Lung microvascular endothelial cell (primary cell): Measurements from ENCODE around the gene TMEM134. TPM values are rescaled to one million over a fixed set of nuclear protein-coding genes. Genes with fewer than 3 reads are reported as not detected.
A peak's percentile ranks its signal among the peaks of the same experiment; 100 is the strongest.

Experiments
- DNase-seq, 2 donors: peaks; one replicate each; pipeline versions ENCODE4 v3.0.0 to v3.0.0-alpha.2; 2010; ENCODE audit warnings: low read depth in 2 of 2
- total RNA-seq: library from RNA; depleted of rRNA; stranded (reverse); fragments of >200 nt; gene quantifications from 2 replicates; pipeline ENCODE4 v1.2.1, GENCODE V29; 2014

The TMEM134 gene
- total RNA-seq, 1 donor from 2014 or later = 16.1 TPM

DNA sequence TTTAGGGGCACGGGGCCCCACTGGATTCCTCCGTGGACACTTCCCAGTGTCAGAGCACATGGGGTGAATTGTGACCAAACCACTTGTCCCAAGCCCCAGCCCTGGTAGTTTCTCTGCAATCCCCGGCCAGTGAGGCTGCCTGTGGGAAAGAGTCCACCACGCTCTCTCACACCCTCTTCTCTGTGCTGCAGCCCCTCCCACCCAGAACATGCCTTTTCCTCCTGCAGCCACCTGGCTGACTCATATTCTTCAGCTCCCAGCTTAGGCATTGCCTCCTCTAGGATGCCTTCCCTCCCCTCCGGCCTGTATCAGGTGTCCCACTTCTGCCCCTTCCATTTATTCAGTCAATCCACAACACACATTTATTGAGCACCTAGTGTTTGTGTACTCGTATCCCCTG lies 46.2 kb downstream of the TMEM134 start:
- DNase-seq = no peak

DNA sequence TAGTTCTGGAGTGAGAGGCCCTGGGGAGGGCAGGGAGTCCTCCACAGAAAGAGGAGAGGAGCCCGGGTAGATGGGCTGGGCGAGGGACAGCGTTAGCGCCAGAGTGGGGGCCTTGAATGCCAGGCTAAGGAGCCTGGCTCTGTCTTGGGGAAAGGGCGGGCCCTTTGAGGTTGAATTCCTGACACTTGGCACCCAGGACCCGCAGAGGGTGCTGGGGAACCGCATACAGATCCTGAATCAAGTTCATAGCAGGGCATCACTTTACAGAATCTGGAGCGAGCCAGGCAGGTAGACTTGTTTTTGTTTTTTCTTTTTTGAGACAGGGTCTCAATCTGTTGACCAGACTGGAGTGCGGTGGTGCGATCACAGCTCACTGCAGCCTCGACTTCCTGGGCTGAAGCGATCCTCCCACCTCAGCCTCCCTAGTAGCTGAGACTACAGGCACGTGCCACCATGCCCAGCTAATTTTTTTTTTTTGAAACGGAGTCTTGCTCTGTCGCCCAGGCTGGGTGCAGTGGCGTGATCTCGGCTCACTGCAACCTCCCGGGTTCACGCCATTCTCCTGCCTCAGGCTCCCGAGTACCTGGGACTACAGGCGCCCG lies 47.5 kb downstream of the TMEM134 start:
- no peak for DNase-seq

DNA sequence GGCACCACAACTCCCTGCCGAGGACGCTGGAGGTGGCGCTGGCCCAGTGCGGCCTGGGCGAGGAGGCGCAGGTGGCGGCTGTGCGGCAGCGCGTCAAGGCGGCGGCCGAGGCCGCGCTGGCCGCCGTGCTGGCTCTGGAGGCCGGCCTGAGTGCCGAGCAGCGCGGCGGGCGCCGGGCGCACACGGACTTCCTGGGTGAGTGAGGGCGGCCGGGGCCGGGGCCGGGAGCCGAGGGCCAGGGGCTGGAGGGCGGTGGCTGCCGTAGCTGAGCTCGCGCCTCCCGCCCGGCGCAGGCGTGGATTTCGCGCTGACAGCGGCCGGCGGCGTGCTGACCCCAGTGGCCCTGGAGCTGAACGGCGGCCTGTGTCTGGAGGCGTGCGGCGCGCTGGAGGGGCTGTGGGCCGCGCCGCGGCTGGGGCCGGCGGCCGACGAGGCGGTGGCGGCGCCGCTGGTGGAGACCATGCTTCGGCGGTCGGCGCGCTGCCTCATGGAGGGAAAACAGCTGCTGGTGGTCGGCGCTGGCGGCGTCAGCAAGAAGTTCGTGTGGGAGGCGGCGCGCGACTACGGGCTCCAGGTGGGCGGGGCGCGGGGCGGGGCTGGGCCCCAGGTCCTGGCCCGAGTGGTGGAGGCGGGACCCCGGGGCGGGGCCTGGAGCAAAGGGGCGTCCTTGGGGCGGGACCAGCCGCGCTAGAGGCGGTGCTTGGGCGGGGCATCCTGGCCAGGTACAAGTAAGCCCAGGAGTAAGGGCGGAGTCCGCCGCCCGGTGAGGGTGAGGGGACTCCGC lies 48.2 kb downstream of the TMEM134 start:
- DNase-seq = peak; percentile 90 to 94

DNA sequence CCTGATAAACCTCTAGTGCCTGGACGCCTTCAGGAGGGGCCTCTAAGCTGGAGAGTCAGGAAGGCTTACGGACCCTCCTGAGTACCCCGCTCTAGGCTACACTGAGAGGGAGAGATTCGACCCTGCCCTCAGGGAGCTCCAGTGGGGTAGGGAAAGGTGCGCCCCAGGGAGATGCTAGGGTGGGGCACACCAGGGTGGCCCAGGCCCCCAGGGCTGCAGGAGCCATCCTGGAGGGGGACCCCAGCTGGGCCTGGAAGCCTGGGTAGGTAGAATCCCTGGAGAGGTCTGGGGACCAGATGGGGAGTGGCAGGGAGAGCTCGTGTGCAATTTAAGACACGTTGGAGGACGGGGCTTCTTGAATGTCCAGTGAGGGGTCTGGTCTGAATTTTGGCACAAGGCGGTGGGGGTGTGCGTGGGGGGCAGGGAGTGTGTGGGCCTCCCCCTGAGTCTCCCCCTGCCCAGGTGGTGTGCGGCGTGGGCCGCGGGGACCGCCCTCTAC lies 48.9 kb downstream of the TMEM134 start:
- no peak for DNase-seq

DNA sequence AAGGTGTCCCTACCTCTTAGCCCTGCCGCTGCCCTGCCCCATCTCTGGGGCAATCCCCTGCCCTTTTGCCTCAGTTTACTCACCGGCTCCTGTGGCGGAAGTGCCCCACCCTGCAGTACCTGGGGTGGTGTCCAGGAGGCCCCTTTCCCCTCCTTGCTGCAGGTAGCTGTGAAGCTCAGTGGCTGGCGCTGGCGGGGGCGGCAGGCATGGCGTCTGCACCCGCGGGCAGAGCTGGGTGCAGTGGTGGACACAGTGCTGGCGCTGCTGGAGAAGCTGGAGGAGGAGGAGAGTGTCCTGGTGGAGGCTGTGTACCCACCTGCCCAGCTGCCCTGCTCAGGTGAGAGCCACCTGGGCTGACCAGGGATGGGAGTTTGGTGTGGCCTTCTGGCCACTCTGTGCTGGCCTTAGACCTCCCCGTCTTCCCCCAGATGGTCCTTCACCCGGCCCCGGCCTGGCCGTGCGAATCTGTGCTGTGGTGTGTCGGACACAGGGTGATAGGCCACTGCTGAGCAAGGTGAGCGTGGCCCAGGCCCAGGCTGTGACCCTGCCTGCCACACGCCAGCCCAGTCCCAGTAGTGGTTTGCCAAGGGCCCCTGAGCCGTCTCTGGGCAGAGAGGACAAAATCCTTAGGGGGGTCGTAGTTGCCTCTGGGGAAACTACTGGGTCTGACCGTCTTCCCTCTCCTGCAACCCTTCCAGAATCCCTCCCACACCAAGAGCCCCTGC lies 49.6 kb downstream of the TMEM134 start:
- DNase-seq = no peak

DNA sequence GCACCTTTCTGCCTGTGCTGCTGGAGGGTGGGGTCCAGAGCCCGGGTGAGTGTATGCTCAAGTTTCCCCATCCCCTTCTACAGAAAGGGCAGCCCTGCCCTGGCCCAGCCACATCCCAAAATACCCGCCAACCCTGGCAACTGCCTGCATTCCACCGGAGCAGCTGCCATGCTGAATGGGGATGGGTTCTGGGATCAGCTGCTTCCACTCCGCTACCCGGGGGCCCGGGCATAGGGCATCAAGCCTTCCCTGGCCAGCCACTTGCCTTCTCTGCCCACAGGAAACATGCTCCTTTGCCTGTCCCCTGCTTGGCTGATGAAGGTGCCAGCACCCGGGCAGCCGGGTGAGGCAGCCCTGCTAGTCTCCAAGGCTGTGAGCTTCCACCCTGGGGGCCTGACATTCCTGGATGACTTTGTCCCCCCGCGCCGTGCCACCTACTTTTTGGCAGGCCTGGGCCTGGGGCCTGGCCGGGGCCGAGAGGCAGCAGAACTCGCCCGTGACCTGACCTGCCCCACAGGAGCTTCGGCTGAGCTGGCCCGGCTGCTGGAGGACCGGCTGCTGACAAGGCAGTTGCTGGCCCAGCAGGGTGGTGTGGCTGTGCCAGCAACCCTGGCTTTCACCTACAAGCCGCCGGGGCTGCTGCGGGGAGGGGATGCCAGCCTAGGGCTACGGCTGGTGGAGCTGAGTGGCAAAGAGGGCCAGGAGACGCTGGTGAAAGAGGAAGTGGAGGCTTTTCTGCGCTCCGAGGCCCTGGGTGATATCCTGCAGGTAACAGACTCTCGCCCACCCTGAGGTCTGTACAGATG lies 50.4 kb downstream of the TMEM134 start:
- DNase-seq = no peak

DNA sequence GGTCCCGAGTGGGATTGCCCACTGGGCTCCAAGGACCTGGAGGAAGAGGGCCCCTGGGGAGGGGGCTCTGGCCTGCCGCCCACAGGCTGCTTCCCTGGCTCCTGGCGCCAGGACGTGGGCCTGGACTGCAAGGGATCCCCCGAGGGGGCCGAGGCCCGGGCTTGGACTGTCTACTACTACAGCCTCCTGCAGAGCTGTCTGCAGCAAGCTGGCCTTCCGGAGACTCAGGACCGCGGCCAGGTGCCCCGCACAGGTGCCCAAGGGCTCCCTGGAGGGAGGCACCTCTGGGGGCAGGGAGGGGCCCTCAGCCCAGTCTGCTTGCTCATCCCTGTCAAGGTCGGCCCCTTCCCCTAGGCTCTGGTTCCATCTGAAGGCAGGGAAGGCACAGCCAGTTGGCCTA lies 51.6 kb downstream of the TMEM134 start:
- DNase-seq = no peak

DNA sequence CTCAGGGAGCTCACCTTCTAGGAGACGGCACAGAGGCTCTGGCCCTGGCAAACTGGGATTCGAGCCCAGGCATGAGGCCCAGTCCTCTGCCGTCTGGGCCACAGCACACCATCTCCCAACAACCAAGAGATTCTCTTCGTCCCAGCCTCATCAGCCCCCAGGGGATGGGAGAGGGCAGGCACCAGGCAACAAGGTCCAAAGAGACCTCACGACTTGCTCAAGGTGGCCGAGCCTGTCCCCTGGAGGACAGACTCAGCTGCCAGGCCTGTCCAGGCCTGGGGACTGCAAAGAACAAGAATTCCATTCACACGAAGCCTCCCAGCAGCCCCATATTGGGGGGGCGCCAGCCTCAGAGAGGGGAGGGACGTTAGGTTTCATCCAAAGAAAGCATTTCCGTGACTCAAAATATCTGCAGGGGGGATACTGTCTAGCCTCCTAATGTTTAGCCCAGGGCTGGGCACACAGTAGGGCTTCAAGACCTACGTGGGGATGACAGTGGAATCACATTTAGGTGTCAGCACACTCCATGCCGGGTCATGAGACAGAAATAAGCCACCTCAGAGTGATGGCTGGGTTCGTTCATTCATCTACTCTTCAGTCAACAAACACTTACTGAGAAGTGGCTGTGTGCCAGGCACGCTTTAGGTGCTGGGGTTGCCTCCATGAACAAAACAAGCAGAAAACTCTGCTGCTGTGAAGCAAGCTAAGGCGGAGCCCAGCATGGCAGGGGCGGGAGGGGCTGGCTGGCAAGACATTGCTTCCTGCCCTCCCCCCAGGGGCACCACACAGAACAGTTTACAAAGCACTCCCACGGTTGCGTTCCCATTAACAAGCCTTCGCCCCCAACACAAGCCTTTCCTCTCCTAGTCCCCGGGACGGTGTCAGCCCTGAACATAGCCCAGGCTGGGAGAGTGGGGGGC lies 52.4 kb downstream of the TMEM134 start:
- peak; percentile 18 to 55 for DNase-seq

DNA sequence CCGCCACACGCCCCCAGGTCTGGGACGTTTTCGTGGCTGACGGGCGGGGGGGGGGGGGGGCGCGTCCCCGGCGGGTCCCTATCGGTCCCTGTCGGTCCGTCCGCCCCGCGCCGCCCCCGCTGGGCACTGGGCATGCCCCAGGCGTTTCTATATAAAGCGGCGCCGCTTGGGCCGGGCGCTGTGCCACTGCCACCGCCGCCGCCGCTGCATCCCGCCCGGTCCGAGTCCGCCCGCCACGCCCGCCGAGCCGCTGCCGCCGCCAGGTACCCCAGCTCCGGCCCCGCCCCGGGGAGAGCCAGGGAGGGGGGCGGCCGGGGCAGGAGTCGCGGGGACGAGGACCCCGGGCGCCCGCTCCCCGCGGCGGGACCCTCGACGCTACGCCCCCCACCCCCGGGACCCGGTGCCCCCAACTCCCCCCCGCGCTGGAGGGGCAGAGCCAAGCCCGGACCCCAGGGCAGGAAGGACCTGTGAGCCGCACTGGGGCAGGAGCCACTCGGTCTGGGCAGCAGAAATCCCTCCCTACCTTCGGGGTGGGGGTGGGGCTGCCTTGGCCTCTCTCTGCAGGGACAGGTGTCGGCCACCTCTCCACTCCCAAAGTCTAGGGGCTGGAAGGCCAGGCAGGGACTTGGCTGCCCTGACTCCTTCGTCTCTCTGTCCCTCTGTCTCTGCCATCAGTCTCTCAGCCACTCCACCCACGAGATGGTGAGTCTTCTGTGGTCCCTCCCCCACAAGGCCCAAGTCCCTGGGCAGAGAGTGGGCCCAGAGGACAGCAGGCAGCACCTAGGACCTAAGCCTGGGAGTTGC lies 53.3 kb downstream of the TMEM134 start, which contains the start of gene CARNS1:
TSS of gene CARNS1 (plus strand) at position 178 of the 804 bp plus-strand sequence. CDS start at position 700, 522 bp downstream.
- no peak for DNase-seq

DNA sequence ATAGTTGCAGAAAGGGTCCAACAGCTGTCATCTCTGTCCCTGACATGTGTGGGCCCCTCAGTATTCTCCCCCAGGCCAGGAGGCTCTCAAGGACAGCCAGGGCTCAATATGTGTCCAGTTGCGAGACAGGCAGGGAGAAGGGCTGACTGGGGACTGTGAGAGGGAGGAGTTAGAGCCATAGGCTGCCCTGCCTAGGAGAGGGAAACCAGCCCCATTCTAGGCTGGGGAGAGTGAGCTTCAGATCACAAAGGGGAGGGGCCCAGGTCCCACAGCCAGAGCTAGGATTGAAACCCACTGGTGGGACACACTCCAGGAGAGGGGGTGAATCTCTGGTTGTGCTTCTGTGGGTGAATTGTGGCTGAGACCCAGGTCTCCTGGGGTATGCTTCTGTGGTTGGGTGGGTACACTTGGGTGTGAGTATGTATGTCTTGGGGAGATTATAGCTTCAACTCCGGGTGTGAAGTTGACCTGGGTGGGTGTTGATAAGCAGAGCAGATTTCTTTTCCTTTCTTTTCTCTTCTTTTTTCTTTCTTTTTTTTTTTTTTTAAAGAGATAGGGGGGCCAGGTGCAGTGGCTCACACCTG lies 55.7 kb downstream of the TMEM134 start:
- DNase-seq = no peak

DNA sequence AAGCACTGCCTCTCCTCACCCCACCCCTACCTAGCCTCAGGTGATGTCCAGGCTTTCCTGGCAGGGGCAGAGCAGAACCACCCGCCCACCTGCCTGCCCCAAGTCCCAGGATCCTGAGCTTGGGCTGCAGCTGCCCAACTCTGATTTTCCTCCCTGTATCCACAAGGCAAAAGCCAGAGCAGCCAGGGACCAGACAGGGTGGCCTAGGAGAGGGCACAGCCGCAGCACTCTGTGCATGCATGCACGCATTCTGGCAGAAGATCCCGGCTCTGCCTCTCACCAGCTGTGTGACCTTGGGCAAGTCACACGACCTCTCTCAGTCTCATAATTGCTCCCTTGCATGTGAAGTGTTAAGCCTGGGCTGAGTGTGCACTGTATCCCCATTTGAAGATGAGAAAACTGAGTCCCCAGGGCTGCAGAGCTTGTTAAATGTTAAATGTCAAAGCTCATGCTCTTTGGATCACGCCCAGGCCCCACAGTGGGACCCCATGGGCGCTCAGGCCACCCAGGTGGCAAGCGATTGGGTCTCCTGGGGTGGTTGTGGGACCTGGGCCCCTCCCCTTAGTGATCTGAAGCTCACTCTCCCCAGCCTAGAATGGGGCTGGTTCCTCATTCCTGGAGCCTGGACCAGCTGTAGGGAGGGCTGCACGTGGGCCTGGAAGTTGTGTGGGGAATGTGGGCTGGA lies 56.4 kb downstream of the TMEM134 start:
- DNase-seq = no peak

DNA sequence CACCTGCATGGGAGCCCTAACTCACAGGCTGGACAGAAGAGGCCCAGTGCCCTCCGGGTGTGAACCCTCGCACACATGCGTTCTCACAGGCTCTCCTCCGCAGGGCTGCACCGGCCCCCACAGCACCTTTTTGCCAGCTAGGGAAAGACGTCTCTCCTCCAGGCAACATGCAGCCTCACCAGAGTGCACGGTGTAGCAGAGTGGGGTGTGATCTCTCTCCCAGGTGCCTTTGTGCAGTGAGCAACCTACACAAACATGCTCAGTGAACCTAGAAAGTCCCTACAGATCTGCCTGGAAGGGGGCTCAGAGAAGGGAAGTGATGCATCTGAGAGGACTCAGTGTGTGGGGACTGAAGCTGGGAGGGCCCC lies 57.3 kb downstream of the TMEM134 start:
- DNase-seq = no peak

Other genes with a start within 250 kb of the TMEM134 start
- 28.8 and 29.6 TPM in 2 replicates for gene GRK2, start 202.8 kb downstream of the TMEM134 start, total RNA-seq
- gene ANKRD13D, start 179.9 kb downstream of the TMEM134 start, total RNA-seq = 17.2 and 30.2 TPM in 2 replicates
- gene SSH3, start 165.7 kb downstream of the TMEM134 start, total RNA-seq = 7.2 and 7.3 TPM in 2 replicates
- 27.7 and 33.5 TPM in 2 replicates for gene POLD4, start 115.7 kb downstream of the TMEM134 start, total RNA-seq
- 1.2 and 1.5 TPM in 2 replicates for gene CLCF1, start 95.7 kb downstream of the TMEM134 start, total RNA-seq
- gene RAD9A, start 77.3 kb downstream of the TMEM134 start, total RNA-seq = 3.0 and 3.5 TPM in 2 replicates
- 217 TPM in 2 replicates for gene PPP1CA, start 67.4 kb downstream of the TMEM134 start, total RNA-seq
- under 0.01 TPM in 1 of 2 replicates, not detected in the other for gene TBC1D10C, start 65.2 kb downstream of the TMEM134 start, total RNA-seq
- under 0.01 TPM in 2 replicates for gene CARNS1, start 53.6 kb downstream of the TMEM134 start, total RNA-seq
- 21.8 and 23.0 TPM in 2 replicates for gene RPS6KB2, start 40.8 kb downstream of the TMEM134 start, total RNA-seq
- 0.20 TPM in 1 of 2 replicates, not detected in the other for gene PTPRCAP, start 31.6 kb downstream of the TMEM134 start, total RNA-seq
- 91.9 and 111 TPM in 2 replicates for gene CORO1B, start 25.8 kb downstream of the TMEM134 start, total RNA-seq
- gene GPR152, start 16.5 kb downstream of the TMEM134 start, total RNA-seq = not detected in 2 replicates
- gene CABP4, start 13.9 kb downstream of the TMEM134 start, total RNA-seq = 0.60 and 1.3 TPM in 2 replicates
- gene AIP, start 13.8 kb upstream of the TMEM134 start, total RNA-seq = 67.1 and 112 TPM in 2 replicates
- 3.6 and 5.2 TPM in 2 replicates for gene PITPNM1, start 36.1 kb upstream of the TMEM134 start, total RNA-seq
- 13.1 and 19.2 TPM in 2 replicates for gene CDK2AP2, start 38.9 kb upstream of the TMEM134 start, total RNA-seq
- gene CABP2, start 54.2 kb upstream of the TMEM134 start, total RNA-seq = not detected in 2 replicates
- 638 and 947 TPM in 2 replicates for gene GSTP1, start 114.6 kb upstream of the TMEM134 start, total RNA-seq
- gene NDUFV1, start 137.7 kb upstream of the TMEM134 start, total RNA-seq = 143 and 149 TPM in 2 replicates
- gene NUDT8, start 160.7 kb upstream of the TMEM134 start, total RNA-seq = 7.1 and 7.6 TPM in 2 replicates
- not detected in 2 replicates for gene TBX10, start 170.5 kb upstream of the TMEM134 start, total RNA-seq
- gene ACY3, start 181.5 kb upstream of the TMEM134 start, total RNA-seq = not detected in 2 replicates
- gene ALDH3B2, start 205.4 kb upstream of the TMEM134 start, total RNA-seq = not detected in 2 replicates